ENCODE results near the gene ADSL. TPM values are rescaled to one million over a fixed set of nuclear protein-coding genes. Genes with fewer than 3 reads are reported as not detected.

The ADSL gene
- total RNA-seq, 2 experiments from 2014 or later: 117 to 137 TPM

DNA sequence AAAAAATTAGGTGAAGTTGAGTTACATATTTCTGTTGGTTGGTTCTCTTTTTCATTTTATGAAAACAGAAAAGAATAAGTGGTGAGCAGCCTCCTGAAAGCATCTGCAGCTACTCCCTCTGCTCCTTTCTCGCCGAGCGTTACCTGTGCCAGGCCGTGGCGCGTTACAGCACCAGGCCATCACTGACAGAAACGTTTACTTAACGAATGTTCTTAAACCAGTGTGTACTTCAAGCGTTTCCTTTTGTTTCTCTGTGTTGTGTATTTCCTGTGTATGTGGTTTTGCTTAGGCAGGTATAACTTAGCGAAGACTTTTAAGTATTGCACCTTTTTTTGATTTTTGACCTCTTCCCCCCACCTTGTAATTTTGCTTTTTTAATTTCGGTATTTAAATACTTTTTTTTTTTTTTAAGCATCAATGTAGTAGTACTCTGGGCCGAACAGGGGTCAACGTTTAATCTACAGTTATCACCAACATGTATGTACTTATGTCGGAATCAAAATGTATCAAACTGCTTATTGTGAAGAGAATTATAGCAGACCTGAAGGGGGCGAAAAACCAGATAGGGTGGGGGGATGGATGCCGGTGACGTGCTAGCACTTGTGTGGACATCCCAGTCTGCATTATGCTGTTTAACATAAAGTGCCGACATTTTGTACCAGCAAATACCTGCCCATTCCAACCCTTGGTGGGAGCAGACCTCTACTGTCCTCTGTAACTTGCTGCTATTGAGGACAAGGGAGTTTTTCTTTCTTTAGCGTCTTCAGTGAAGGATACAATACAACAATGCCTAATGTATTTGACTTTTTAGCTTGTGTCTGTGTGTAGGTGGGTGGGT, 21.6 kb upstream of the ADSL start:
- Histone ChIP-seq H3K4me1 (ENCODE audit: insufficient read depth, low read length, poor library complexity, severe bottlenecking) (no peaks in the 10 kb centered on the region), H4K20me1 (ENCODE audit: insufficient read depth, low read length) (no peaks in the 10 kb centered on the region), H3K4me2 (ENCODE audit: low read length) (no peak overlapping the region), H3K79me2 (ENCODE audit: insufficient read depth, low read depth, low read length) (no peaks in the 10 kb centered on the region), H2AFZ (ENCODE audit: low read length) (no peak overlapping the region), H3K9me3 (ENCODE audit: low read length) (no peaks in the 10 kb centered on the region), H3K9me2 (ENCODE audit: insufficient read depth, low read length) (no peaks in the 10 kb centered on the region), H3K36me3 (ENCODE audit: insufficient read depth, low read length) (peaks cover 47% of the 10 kb centered on the region), H3K4me3 (ENCODE audit: low read depth, low read length, poor library complexity, severe bottlenecking) (no peak overlapping the region), H3K27ac (ENCODE audit: low read depth, low read length, poor library complexity, severe bottlenecking) (no peak overlapping the region)
- CTCF ChIA-PET (ENCODE audit: unreplicated experiment): no interaction called here
- DNase-seq (ENCODE audit: low spot score): no peak
- POLR2A ChIA-PET: no interaction called here
- no TSS peak for BruUV-seq (replicated peaks)
- intact Hi-C loops (cut with micrococcal nuclease; ENCODE audit: unreplicated experiment): no loop called here
- TF ChIP-seq, protein P1, sequence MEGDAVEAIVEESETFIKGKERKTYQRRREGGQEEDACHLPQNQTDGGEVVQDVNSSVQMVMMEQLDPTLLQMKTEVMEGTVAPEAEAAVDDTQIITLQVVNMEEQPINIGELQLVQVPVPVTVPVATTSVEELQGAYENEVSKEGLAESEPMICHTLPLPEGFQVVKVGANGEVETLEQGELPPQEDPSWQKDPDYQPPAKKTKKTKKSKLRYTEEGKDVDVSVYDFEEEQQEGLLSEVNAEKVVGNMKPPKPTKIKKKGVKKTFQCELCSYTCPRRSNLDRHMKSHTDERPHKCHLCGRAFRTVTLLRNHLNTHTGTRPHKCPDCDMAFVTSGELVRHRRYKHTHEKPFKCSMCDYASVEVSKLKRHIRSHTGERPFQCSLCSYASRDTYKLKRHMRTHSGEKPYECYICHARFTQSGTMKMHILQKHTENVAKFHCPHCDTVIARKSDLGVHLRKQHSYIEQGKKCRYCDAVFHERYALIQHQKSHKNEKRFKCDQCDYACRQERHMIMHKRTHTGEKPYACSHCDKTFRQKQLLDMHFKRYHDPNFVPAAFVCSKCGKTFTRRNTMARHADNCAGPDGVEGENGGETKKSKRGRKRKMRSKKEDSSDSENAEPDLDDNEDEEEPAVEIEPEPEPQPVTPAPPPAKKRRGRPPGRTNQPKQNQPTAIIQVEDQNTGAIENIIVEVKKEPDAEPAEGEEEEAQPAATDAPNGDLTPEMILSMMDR (conservative IDR thresholded peaks at IDR 0.05; ENCODE audit: low read length): no peak
- TF ChIP-seq EZH2phosphoT487 (IDR thresholded peaks at IDR 0.05; ENCODE audit: borderline replicate concordance, low read depth, low read length): no peak

- no peak overlapping the region for H3K4me2 ChIP-seq (ENCODE audit: low read length)
- no peaks in the 10 kb centered on the region for H3K9me3 ChIP-seq (ENCODE audit: low read length)
- no TSS peak for BruUV-seq (replicated peaks)
- TF ChIP-seq EZH2phosphoT487 (IDR thresholded peaks at IDR 0.05; ENCODE audit: borderline replicate concordance, low read depth, low read length): no peak
- TF ChIP-seq, protein P1 (conservative IDR thresholded peaks at IDR 0.05; ENCODE audit: low read length): no peak
- intact Hi-C loops (cut with micrococcal nuclease; ENCODE audit: unreplicated experiment): no loop called here
- ChIA-PET CTCF (ENCODE audit: unreplicated experiment) (no interaction called here), POLR2A (no interaction called here)
- H3K79me2 ChIP-seq (ENCODE audit: insufficient read depth, low read depth, low read length): no peaks in the 10 kb centered on the region
- no peak for DNase-seq (ENCODE audit: low spot score)
- no peaks in the 10 kb centered on the region for H4K20me1 ChIP-seq (ENCODE audit: insufficient read depth, low read length)
- H3K9me2 ChIP-seq (ENCODE audit: insufficient read depth, low read length): no peaks in the 10 kb centered on the region
- H3K36me3 ChIP-seq (ENCODE audit: insufficient read depth, low read length): peaks cover 42% of the 10 kb centered on the region
- H3K4me1 ChIP-seq (ENCODE audit: insufficient read depth, low read length, poor library complexity, severe bottlenecking): no peaks in the 10 kb centered on the region
- H3K4me3 ChIP-seq (ENCODE audit: low read depth, low read length, poor library complexity, severe bottlenecking): no peak overlapping the region
- H2AFZ ChIP-seq (ENCODE audit: low read length): no peak overlapping the region
- no peak overlapping the region for H3K27ac ChIP-seq (ENCODE audit: low read depth, low read length, poor library complexity, severe bottlenecking)
These were observed 21.0 kb upstream of the ADSL start for GRCh38 chr22:40325315-40325714.
